GM12892 (cell line): ENCODE data around the gene SBF1.

Experiments used
- POLR2A ChIP-seq: IDR thresholded peaks from 2 replicates; pipeline ENCODE4 v1.6.1; 2011; ENCODE audit warnings: low read depth, low read length, control low read depth
- POLR2AphosphoS5 ChIP-seq: IDR thresholded peaks from 2 replicates; pipeline ENCODE4 v1.6.1; 2011; ENCODE audit warnings: low read depth, low read length, control low read depth
- TAF1 ChIP-seq: IDR thresholded peaks from 2 replicates; pipeline ENCODE4 v1.6.1; 2011; ENCODE audit warnings: low read depth, mild to moderate bottlenecking, control low read depth, low read length, borderline replicate concordance

DNA sequence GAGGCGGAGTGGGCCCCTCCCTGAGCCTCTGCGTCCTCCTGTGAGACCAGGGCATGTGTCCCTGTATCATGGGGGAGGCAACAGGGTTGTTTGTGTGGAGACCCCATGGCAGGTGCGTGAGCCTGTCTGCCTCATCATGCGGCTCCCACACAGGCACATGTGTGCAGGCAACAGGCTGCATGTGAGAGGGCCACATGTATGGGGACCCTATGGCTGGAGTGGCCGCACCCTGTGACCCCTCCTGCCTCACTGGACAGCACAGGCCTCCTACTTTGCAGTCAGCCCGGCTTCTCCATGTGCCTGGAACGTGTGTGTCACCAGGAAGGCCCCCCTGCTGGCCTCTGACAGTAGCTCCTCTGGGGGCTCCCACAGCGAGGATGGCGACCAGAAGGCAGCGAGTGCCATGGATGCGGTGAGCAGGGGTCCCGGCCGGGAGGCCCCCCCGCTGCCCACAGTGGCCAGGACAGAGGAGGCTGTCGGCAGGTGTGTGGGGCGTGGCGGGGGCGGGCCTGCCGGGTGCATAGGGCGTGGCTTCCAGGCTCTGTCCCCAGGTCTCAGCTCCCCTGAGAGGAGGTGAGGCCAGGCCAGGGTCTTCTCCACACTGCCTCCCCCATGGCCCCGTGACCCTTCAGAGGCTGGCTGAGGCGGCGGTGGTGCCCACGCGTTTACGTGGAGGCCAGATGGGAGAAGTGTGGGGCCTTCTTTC is 34.1 kb downstream of the SBF1 start:
- no peak for TF ChIP-seq TAF1
- TF ChIP-seq POLR2A = no peak
- no peak for TF ChIP-seq POLR2AphosphoS5
